SKM-1 treated with dmso at 0.1 percent for 144 hours (cell line): ENCODE data around the gene DDRGK1.

ENCODE experiments used
- DNase-seq: peaks from one replicate; lab custom pipeline; 2025; ENCODE audit not compliant: unreplicated experiment; lab: John Stamatoyannopoulos, UW

DDRGK1 gene

GRCh38 chr20:3204124-3204794 is at the start of gene DDRGK1:
Gene DDRGK1, minus strand, starts transcription at chr20:3204682. Its CDS starts 55 bp downstream, at chr20:3204627.
- peak; percentile 28 for DNase-seq

DNA sequence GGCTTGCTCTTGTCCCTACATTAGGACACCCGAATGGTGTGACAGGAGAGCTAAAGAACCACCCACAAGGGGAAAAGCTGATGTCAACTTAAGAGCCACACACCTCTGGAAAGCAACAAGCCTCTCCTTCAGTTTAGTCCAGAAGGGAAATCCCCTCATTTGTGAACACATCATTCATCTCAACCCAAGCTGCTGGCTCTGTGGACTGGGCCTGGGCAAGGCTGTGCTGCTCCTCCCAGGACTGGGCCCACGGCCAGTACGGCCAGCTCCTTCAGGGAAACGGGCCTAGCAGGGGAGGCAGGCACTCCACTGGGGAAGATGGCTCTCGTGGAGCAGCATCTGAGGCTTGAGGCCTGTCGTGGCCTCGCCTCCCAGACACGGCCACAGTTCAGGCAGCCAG is 47.3 kb upstream of the DDRGK1 start:
- no peak for DNase-seq

DNA sequence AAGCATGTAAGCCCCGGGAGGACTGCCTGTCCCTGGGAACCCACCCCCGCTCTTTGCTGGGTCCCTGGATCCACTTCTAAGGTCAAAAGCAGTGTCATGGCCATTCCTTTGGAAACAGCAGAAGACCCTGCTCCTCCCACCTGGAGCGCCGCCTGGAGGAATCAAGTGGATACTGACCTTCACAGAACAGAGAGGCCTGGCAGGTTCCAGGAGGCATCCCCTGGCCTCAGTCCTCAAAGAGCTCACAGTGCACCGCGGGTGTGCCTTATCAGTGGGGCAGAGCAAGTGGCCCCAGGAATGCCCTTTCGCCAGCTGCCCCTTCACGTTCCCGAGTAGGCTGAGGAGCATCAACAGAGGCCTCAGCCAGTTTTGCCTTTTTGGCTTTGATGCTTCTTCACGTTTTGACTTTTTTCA is 45.6 kb upstream of the DDRGK1 start:
- DNase-seq: no peak

DNA sequence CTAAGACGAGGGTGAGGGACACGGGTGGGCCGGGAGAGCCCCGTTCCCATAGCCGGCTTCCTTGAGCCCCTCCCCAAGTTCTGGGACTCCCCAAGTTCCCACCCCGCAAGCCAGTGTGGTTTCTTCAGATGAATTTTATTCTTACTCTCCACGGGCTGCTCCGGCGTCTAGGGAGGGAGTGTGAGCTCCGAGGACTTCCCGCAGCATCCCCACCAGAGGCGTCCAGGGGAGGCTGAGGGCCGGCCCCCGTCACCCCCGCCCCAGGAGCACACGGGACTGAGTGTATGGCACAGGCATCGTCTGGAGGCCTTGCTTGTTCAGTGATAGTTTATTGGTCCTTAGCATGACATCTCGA is 44.5 kb upstream of the DDRGK1 start:
- DNase-seq: no peak

- no peak for DNase-seq
These were observed 43.9 kb upstream of the DDRGK1 start for GRCh38 chr20:3248167-3248992.

DNA sequence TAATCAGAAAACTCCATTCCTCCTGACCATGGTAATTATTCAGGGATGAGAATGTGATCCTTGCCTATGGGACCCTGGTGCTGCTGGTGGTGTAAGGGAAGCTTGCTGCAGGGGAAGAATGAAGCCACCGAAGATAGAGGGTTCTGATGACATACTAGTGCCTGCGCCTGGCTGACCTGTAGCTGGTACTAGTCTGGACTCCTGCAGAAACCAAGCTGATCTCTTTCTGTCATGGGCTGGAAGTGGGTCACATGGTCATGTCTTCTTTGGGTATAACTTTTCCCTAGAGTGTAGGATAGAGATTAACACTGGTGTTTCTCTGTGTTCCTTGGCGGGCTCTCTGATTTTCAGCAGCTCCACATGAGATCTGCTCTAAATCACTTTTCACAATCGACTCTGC is 43.2 kb upstream of the DDRGK1 start:
- DNase-seq: no peak

DNA sequence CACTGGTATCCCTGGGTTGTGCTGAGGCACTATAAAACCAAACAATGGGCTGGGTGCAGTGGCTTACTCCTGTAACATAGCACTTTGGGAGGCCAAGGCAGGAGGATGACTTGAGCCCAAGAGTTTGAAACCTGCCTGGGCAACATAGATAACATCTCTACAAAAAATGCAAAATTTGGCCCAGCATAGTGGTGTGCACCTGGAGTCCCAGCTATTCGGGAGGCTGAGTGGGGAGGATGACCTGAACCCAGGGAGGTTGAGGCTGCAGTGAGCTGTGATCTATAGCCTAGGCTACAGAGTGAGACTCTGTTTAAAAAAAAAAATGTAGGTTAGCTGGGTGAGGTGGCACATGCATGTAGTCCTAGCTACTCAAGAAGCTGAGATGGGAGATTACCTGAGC is 42.2 kb upstream of the DDRGK1 start:
- no peak for DNase-seq

DNA sequence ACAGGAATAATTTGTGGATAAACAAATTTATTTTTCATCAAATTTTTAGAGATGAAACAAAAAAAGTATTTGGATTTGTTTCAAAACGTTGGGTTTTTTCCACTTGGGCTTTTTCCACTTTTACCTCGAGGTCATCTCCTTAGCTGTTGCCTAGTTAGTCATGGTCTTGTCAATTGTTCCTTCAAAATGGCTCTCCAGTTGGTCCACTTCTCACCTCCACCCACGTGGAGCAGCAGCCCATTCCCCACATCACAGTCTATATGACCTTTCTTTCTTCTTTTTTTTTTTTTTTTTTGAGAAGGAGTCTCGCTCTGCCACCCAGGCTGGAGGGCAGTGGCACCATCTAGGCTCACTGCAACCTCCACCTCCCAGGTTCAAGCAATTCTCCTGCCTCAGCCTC is 41.2 kb upstream of the DDRGK1 start:
- no peak for DNase-seq

DNA sequence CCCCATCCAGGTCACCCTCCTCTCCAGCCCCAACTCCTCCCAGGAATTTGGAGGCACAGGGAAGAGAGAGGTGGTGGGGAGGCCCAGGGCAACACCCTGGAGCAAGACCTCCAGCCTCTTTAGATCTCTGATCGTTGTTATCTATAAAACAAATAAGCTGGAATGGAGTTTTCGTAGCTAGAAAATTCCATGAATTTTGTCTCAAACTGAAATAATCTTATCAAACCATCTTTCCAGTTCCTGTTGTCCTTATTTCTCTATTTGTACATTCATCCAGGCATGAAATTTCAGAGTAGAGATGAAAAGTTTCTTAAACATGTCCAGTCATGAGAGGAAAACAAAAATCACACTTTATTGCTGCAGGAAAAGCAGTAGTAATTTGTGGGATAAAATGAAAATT is 40.7 kb upstream of the DDRGK1 start:
- DNase-seq: no peak

- DNase-seq: no peak
These were observed 40.1 kb upstream of the DDRGK1 start for GRCh38 chr20:3244613-3245012.

DNA sequence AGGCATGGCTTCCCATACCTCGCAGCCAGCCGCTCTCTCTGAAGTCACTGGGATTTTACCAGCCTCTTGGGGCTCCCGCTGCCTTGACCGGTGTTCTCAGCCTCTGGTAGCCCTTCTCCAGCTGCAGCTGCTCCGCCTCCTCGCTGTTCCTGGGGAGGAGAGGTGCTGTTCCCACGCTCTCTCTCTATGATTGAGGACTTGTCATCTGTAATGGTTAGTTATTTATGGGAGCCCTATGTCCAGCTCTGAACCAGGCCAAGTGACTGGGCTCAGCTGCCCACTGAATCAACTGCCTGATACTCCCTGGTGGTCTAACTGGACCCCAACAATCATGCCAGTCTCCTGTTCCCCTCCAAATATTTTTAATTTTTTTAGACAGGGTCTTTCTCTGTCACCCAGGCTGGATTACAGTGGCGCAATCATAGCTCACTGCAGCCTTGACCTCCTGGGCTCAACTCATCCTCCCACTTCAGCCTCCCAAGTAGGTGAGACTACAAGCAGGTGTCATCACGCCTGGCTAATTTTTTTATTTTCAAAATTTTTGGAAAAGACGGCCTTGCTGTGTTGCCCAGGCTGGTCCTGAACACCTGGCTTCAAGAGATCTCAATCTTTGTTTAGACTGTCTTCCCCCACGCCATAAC is 39.4 kb upstream of the DDRGK1 start:
- DNase-seq: no peak

- no peak for DNase-seq
These were observed 37.8 kb upstream of the DDRGK1 start for GRCh38 chr20:3242172-3242692.

- no peak for DNase-seq
These were observed 36.4 kb upstream of the DDRGK1 start for GRCh38 chr20:3240776-3241363.

DNA sequence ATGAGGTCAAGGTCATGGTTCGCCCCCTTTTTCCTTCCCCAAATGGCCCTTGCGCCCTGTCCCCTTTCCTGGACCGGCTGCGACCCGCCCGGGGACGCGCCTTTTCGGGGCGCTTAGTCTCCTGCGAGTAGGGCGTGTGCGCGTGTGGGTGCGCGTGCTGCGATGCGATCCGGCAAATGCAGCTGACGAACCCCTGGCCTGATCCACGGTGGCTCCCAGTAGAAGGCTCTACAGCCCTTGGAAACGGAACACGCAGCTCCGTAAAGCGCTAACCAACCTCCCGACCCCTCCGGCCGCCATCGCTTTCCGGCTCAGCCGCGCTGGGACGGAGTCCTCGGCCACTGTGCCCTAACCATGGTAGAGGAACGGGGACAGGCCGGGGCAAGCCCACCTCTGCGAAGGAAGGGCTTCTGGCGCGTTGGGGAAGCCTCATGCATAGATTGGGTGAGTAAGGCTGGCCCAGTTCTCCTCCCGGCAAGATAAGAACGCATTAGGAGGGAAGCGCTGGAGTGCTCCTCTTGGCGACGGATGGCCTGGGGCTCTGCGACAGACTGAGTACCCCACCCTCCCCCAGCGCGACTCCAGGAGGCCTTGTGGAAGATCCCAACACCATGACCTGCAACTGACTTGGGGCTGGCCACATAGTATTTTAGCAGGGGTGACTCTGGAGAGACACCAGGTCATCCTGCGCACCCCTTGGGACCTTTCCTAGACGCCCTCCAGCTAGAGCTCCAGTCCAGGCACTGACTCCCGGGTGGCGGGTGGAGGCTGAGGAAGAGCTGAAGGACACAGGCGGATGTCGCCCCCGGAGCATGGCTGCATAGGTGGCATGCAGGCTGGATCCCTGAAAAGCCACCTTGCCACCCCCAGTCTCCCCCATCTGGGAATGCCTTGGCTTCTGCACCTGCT is 35.6 kb upstream of the DDRGK1 start:
- DNase-seq: no peak

DNA sequence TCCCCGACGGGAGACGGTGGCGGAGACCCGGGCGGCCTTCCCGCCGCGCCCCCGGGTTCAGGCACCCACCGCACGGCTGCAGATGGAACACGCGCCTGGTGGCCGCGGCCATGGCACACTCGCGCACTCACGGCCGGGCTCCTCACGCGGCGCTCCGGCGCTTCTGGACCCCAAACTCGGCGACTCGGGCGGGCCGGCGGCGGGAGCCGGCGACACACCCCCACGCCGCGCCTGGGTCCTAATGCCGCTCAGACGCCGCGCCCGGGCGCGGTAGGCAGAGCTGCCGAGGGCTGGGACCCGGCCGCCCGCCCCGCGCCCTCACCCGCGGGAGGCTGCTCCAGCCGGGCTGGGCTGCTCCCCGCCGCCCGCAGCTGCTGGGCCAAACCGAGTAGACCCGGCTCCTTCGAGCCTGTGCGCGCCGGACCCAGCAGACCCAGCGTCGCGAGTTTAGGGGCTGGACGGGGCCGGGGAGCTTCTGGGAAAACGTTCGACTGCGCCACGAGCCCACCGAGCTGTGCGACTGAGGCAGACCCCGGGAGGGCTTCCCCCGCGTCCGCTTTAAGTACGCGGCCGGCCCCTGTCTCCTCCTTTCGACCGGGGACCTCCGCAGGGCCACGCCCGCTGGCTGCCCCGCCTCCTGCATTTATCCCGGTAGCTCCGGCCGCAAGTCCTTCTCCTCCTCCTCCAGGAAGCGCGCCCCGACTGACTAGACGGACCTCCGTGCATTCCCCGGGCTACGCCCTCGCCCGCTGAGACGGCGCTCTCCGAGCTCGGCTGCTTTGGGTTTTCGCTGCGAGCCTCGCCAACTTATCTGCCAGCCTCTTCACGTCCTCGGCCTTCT is 34.8 kb upstream of the DDRGK1 start, which contains the start of gene SLC4A11:
Gene SLC4A11 (minus strand): TSS at position 165 of the 841 bp plus-strand sequence. CDS start 53 bp downstream, at position 112.
- peak; percentile 4 for DNase-seq

DNA sequence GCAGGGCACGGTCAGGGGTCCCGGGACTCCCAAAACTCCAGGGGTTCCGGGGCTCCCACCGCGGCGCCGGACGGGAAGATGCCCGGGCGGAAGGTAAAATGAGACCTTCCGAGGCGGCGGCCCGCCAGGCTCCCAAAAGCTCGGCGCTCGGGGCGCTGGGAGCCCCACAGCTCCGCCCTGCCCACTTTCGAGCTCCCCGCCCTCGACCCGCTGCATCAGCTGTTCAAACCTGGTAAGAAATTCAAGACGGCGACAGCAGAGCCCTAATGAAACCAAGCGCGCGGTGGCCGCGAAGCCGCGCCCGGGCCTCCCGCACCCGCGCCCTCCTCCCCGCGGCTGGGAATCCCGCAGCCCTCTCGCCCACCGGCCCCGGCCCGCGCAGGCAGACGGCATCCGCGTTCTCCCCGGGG is 34.1 kb upstream of the DDRGK1 start:
- DNase-seq: no peak

DNA sequence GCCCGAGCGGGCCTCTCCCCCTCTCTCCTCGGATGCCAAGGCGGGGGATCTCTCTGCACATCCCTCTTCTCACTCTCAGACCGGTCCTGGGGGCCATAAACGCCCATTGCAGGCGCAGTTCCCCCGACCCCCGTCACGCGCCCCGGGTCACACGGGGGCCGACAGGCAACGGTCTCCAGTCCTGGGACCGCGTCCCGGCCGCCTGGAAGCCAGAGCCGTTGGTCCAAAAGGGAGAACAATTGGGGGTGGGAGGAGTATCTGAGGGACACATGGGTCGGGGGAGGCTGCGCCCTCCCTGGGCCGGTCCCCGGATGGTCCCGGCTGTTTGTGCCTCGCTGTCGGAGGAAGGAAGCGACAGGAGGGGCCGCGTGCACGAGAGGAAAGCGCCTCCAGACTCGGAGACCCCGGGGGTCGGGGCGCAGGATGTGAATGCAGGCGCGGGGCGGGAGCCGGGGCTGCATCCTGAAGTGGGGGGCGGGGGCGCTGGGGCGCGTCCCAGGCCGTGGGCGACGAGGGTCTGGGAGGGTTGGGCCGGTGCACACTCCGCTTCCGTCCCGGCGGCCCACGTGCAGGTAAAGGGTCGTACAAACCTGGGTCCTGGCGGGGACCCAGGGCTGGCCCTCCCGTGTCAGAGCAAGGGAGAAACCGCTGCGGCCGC is 33.6 kb upstream of the DDRGK1 start:
- no peak for DNase-seq

GRCh38 chr20:3237011-3237957 is 32.8 kb upstream of the DDRGK1 start:
- no peak for DNase-seq
